ENCODE data around the gene CELF4.

The CELF4 gene

DNA sequence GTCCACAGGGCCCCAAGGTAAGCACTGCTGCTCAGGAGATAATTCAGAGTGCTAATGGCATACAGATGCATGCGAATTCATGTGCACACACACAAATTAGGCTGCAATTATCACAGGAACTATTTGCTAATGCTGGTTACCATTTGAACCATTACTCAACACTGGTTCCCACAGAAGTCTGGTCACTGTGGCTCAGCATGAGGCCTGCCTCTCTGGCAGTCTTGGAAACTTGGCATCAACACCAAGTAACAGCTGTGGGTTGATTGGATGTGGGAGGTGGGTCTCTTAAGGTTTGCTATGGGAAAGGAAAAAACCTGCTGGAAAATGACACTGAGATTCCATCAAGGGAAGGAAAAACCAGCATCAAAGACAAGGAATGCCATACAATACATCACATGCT lies 105.0 kb downstream of the CELF4 start:
- DNase-seq = no peak

- no peak for DNase-seq
Observed at GRCh38 chr18:37458697-37459096, 106.9 kb downstream of the CELF4 start.

- DNase-seq = no peak
Observed at GRCh38 chr18:37457753-37458152, 107.8 kb downstream of the CELF4 start.

- DNase-seq = no peak
Observed at GRCh38 chr18:37457341-37457740, 108.3 kb downstream of the CELF4 start.

DNA sequence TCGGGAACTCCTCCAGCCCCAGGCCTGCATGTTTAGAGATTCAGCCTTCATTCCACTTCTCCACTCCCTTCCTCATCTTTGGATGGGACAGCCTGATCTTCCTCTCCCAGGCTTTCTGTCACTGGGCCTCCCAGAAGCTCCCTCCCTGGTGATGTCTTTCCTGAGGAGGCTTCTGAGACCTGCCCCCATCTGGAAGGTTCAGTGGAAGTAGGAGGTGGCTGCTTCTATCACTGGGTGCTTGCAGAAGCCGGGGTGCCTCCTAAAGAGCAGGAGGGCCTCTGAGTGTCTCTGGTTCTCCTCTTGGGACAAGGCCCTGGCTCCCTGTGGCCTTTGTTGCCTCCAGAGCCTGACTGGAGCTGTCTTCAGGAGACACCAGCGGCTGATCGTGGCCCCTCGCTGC lies 108.7 kb downstream of the CELF4 start:
- no peak for DNase-seq

- DNase-seq = no peak
Observed at GRCh38 chr18:37456395-37456794, 109.2 kb downstream of the CELF4 start.

GRCh38 chr18:37453752-37454151 lies 111.8 kb downstream of the CELF4 start:
- no peak for DNase-seq

DNA sequence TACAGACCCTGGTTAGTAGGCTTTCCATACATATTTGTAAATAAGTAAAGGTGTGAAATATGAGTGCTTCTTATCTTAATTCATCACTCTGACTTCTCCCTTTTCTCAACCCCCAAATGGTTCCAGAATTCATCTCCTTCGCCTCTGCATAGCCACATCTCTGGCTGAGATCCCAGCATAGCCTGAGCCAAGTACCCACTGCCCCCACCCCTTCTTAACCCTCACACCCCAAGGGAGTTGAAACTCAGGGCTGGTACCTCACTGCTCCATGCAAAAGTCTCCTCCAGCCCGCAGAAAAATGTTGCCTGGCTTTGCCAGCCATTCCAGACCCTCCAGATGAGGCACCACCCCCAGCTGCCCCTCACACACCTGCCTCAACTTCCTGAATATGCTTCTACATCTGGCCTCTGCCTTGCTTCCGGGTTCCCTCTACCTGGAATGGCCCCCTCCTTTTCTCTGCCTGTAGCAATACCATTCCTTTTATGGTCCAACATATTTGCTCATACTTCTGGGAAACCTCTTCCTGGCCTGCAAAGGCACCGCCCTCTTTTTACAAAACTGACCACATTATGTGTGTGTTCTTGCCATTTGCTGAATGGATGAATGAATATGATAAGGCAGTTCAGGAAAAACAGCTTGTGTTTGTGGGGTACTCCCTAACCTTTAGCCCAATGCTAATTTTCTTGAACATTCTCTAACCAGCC lies 112.8 kb downstream of the CELF4 start:
- no peak for DNase-seq

DNA sequence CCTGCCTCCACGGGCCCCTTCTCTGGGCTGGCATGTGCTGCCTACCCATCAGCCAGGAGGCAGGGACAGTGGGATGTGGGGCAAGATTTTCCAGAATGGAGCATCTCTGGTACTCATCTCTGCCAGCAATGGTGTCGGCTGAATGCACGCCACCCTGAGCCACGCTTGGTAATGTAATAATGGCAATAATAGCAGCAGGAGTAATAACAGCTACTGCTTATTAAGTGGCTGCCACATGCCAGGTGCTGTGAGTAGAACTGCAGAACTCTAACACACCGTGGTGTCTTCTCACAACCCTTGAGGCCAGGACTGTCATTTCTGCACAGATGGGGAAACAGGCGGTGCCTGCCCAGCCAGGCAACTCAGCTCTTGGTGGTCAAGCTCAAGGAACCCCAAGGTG lies 113.6 kb downstream of the CELF4 start:
- DNase-seq = no peak

DNA sequence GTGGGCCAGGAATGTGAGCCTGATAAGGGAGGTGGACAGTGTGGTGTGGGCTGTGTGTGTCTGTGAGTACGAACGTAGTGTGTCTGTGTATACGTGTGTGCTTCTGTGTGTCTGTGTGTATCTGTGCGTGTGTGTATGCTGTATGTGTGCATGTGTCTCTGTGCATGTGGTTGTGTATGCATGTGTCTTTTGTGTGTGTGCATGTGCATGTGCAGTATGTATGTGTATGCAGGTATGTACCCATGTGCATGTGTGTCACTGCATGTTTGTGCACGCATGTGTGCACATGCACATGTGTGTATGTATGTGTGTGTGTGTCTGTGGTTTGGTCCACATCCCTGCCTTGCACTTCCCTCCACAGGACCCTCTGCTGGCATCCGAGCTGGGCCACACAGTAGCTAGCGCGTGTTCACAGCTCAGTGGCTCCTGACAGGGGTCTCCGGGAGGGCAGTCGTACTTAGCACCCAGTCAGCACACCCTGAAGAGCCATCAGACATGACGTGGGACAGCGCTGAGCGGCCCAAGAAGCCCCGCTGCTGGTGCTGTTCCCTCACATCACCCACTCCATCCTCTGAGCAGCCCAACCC lies 114.3 kb downstream of the CELF4 start:
- no peak for DNase-seq

DNA sequence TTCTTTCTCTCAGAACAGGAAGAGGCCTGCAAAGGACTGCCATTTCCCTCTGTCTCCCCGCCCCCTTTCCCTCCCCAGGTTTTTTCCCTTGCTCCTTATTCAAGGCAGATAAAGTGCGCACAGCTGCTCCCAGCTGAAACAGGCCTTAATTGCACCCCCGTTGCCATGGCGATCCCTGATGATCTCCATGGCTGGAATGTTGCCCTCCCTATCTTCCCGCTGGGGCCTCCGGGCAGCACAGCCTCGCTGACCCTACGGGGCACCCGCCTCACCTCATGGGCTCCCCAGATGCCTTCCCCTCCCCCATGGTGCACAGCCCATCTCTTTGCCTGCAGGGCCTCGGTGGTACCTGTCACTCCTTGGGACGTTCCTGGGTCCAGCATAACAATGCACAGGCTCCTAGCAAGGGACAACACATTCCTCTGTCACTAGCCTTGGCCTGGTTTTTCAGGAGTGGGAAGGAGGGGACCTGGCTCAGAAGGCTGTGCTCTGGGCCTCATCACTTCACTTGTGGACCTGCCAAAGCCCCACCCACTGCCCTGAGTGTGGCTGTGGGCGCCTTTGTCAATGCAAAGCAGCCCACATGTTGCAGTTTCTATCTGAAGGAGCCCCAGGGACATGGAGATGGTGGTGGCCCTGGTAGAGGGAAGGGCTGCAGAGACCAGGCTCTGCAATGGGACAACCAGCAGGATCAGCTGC lies 115.0 kb downstream of the CELF4 start:
- peak; percentile 63 for DNase-seq

GRCh38 chr18:37449618-37450017 lies 116.0 kb downstream of the CELF4 start:
- no peak for DNase-seq

GRCh38 chr18:37448946-37449345 lies 116.7 kb downstream of the CELF4 start:
- no peak for DNase-seq

GRCh38 chr18:37447962-37448888 lies 117.4 kb downstream of the CELF4 start:
- no peak for DNase-seq

DNA sequence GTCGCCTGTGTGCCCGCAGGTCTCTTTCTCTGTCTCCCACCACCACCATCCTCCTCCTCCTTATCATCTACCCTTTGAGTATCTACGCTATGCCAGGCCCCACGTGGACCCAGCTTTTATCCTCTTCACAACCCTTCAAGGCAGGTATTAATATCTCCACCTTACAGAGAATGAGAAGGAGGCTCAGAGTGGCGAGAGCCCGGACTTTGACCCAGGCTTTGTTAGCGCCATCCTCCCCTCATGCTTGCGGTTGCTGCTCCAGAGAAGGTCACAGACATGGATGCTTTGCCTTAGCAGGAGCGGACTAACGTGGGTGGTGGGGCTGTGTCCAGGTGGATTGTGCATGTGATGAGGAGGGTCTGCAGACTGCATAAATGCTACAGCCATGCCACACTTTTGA lies 119.8 kb downstream of the CELF4 start:
- DNase-seq = no peak

GRCh38 chr18:37445368-37445767 lies 120.2 kb downstream of the CELF4 start:
- DNase-seq = no peak

- no peak for DNase-seq
Observed at GRCh38 chr18:37443325-37444055, 122.1 kb downstream of the CELF4 start.

GRCh38 chr18:37442477-37442876 lies 123.1 kb downstream of the CELF4 start:
- DNase-seq = no peak

- no peak for DNase-seq
Observed at GRCh38 chr18:37441821-37442220, 123.8 kb downstream of the CELF4 start.

- DNase-seq = no peak
Observed at GRCh38 chr18:37440206-37440605, 125.4 kb downstream of the CELF4 start.

- no peak for DNase-seq
Observed at GRCh38 chr18:37438417-37439180, 127.0 kb downstream of the CELF4 start.
